Activated CD8-positive, alpha-beta memory T cell treated with anti-CD3 and anti-CD28 coated beads, Interleukin-2, amount 50 U/mL, for 24 hours (primary cell): ENCODE results near the gene GSK3A.
A peak's percentile ranks its signal among the peaks of the same experiment; 100 is the strongest.

Experiments
- DNase-seq: peaks from one replicate; pipeline ENCODE4 v3.0.0-alpha.2; 2020; ENCODE audit errors: extremely low read depth

The GSK3A gene

DNA sequence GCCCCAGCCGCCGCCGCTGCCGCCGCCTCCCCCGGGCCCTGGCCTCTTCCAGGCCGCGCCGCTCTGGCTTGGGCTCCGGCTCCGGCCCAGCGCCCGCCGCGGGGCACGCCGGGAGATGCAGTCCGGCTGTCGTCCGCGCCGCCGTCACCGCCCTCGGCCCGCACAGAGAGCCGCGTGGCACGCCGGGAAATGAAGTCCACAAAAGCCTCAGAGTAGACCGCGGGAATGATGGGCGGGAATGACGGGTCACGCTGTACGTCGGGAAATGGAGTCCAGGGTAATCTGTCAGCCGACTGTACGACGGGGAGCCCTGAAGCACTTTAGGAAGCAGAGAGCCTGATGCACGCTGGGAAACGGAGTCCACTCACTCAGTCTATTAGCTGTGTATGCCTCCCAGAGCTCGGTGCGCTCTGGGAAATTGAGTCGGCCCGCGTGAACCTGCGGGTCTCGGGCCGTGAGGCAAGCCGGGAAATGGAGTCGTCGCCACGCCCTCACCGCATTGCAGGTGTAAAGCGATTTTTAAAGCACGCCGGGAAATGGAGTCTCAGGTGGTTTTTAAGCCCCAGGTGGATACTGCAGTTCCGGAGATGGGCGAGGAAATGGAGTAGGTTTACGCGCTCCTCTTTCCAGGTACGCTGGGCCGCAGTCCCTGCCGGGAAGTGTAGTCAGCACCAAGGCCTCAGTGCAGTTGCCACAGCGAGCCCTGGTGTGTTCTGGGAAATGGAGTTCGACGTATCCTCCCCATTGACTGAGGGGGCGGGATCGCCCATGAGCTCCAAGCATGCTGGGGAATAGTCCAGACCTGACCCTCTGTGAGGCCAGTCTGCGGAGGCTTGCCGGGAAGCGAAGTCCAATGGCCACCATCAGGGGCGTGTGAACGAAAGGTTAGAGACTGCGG is at the start of gene GSK3A:
Gene GSK3A (minus strand): TSS at position 91 of the 898 bp plus-strand sequence. CDS start 137 bp downstream, outside the sequence.
- peak; percentile 95 for DNase-seq

GRCh38 chr19:42291435-42291810 is 49.0 kb upstream of the GSK3A start:
- DNase-seq: no peak

GRCh38 chr19:42290523-42291434 is 48.4 kb upstream of the GSK3A start:
- DNase-seq: no peak

GRCh38 chr19:42290136-42290522 is 47.7 kb upstream of the GSK3A start:
- no peak for DNase-seq

DNA sequence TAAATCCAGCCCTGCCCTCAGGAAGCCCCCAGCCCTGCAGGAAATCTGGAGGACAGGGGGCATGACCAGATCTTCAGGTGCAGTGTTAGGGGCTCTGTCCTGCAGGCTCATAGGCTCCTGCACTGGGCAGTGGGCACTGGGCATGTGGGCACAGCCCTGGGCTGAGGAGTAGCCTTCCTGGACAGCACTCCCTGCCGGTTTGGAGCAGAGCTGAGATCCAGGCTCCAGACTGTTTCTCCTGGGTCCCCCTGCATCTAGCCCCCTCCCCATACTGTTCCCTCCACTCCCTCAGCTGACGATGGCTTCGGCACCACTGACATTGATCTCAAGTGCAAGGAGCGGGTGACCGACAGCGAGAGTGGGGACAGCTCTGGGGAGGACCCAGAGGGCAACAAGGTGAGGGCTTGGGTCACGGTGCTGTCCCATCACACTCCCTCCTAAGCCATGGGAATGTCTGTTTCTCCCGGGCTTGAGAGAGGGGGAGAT is 47.2 kb upstream of the GSK3A start:
- no peak for DNase-seq

DNA sequence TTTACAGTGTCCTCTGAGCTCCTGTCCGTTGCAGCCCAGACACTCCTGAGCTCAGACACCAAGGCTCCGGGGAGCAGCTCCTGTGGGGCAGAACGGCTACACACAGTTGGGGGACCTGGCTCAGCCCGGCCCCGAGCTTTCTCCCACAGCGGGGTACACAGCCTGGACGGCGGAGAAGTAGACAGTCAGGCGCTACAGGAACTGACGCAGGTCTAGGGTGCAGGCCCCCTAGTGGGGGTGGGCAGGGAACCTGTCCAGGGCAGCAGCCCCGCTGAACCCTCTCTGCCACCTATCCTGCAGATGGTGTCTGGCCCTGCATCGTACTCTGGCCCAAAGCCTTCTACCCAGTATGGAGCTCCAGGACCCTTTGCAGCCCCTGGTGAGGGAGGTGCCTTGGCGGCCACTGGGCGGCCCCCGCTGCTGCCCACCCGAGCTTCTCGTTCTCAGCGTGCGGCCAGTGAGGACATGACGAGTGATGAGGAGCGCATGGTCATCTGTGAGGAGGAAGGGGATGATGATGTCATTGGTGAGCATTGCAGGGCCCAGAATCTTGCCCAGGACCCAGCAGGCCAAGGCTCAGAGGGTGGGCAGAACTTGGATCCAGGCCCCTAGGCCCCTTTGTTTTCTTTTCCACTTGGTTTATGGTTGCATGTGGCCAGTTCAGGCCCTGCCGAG is 46.6 kb upstream of the GSK3A start:
- no peak for DNase-seq

DNA sequence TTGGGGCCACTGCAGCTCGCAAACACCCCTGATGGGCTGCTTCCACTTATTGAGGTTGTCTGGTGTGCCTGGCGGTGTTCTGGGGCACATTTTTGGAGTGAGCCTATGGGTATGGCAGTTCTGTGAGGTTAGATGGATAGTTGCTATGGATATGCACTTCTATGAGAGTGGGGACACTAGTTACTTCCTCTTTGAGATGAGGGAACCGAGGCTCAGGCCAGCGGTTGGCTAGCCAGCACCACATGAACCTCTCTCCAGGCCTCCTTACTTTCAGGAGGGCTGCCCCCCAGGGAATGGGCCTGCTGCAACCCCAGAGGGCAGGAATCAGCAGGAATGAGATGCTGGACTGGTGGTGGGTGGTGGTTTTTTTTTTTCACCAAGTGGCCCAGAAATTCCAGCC is 46.0 kb upstream of the GSK3A start:
- DNase-seq: no peak

DNA sequence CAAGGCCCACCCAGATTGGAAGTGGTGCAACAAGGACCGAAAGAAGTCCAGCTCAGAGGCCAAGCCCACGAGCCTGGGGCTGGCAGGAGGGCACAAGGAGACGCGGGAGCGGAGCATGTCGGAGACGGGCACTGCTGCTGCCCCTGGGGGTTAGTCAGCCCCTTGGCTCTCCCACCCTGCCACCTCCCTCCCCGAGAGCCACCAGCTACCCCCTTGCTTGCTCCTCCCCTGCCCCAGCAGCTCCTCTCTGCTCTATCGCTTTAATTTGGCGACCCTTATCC is 45.4 kb upstream of the GSK3A start:
- DNase-seq: no peak

- no peak for DNase-seq
Measured at GRCh38 chr19:42287017-42287826, 44.8 kb upstream of the GSK3A start.

DNA sequence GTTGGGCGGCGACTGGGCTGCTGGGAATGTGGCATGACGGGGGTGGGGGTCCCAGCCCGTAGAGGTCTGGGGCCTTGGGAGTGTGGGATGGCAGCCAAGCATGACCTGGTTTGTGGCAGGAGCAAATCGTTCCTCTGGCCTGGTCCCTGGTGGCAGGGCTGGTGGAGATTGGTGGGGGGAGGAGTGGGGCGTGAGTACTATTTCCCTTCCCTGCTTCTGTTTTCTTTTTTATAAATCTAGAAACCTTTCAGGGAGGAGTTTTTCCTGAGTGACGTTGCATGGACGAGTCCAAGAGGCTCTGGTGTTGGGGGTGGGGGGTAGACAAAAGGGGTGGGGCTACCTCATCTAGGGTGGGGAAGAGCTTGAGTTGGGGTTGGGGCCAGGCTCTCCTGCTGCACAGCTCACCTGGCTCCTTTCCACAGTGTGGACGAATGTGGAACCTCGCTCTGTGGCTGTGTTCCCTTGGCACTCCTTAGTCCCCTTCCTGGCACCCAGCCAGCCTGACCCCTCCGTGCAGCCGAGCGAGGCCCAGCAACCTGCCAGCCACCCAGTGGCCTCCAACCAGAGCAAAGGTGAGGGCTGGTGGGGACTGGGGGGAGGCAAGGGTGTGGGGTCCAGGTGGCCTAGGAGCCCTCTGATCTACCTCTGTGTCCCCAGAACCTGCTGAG is 44.1 kb upstream of the GSK3A start:
- no peak for DNase-seq

DNA sequence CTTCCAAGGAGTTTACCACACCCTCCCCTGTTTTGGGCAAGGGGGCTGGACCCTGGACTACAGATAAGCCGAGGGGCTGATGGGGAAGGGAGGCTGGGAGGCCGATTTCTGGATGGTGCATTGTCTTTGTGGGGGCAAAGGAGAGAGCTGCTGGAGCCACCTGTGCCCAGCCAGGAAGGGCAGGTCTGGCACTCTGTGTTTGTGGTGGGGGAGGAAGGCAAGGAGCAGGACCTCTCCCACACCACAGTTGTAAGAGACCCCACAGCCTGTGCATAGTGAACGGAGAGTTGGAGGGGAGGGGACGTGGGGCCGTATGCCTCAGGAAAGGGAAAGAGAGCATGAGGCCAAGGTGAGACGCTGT is 43.6 kb upstream of the GSK3A start:
- DNase-seq: no peak

GRCh38 chr19:42285541-42285941 is 43.1 kb upstream of the GSK3A start:
- DNase-seq: no peak

- no peak for DNase-seq
Measured at GRCh38 chr19:42284591-42285341, 42.4 kb upstream of the GSK3A start.

- no peak for DNase-seq
Measured at GRCh38 chr19:42284066-42284501, 41.7 kb upstream of the GSK3A start.

DNA sequence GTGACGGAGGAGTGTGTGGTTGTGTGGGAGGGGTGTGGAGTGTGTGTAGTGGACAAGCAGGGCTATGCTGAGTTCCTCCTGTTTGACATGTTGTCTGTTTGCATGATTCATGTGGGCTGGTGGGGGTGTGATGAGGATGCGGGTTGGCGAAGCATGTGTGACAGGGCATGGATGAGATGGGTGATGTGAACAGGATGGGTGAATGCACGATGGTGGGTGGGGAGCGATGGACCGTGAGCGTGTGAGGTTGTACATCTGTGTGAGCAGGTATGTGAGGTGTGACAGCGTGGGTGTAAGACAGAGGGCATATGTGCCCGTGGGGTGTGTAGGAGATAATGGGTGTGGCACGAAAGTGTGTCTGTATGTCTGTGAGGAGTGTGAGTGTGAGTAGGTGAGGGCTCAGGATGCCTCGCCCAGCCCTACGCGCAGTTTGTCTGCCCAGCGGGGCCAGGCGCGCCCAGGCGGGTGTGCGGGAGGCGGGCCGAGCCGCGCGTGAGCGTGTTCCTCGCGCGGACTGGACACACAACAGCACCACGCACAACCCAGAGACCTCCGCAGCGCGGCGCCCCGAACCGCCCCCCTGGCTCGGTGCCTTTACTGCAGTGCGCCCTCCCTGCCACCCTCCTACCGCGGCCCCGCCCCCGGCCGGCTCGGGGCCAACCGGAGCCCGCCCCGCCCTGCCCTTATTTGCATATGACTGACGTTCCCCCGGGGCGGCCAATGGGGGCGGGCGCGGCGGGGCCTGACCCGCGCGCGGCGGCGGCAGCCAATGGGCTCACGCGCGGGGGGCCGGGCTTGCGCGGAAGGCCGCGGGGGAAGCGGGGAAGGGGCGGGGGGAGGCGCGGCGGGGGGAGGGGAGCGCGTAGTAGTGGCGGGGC is 41.0 kb upstream of the GSK3A start:
- DNase-seq: peak; percentile 82

- DNase-seq: no peak
Measured at GRCh38 chr19:42282819-42283187, 40.4 kb upstream of the GSK3A start.

- DNase-seq: no peak
Measured at GRCh38 chr19:42281827-42282762, 39.7 kb upstream of the GSK3A start.
